ENCODE data around the gene GRB10.

Gene GRB10

GRCh38 chr7:50803359-50804337 lies 21.0 kb upstream of the GRB10 start:
- DNase-seq, result no peak

GRCh38 chr7:50801907-50802306 lies 19.2 kb upstream of the GRB10 start:
- no peak for DNase-seq

- DNase-seq, result no peak
Measured at GRCh38 chr7:50799873-50800272, 17.2 kb upstream of the GRB10 start.

GRCh38 chr7:50798126-50798525 lies 15.4 kb upstream of the GRB10 start:
- DNase-seq, result no peak

- no peak for DNase-seq
Measured at GRCh38 chr7:50795831-50796230, 13.1 kb upstream of the GRB10 start.

GRCh38 chr7:50795253-50795652 lies 12.6 kb upstream of the GRB10 start:
- peak in 1 of 2 experiments; percentile 15 for DNase-seq

GRCh38 chr7:50793947-50794570 lies 11.4 kb upstream of the GRB10 start:
- no peak for DNase-seq

- peak in 1 of 2 experiments; percentile 22 for DNase-seq
Measured at GRCh38 chr7:50793120-50793946, 10.6 kb upstream of the GRB10 start.

GRCh38 chr7:50792342-50793119 lies 9.8 kb upstream of the GRB10 start:
- peak in 1 of 2 experiments; percentile 33 for DNase-seq

GRCh38 chr7:50791938-50792341 lies 9.2 kb upstream of the GRB10 start:
- no peak for DNase-seq

- no peak for DNase-seq
Measured at GRCh38 chr7:50791363-50791937, 8.8 kb upstream of the GRB10 start.

- no peak for DNase-seq
Measured at GRCh38 chr7:50790381-50790780, 7.7 kb upstream of the GRB10 start.

GRCh38 chr7:50788382-50788781 lies 5.7 kb upstream of the GRB10 start:
- no peak for DNase-seq

- DNase-seq, result no peak
Measured at GRCh38 chr7:50787825-50788224, 5.1 kb upstream of the GRB10 start.

- DNase-seq, result no peak
Measured at GRCh38 chr7:50785346-50785745, 2.6 kb upstream of the GRB10 start.

GRCh38 chr7:50783801-50784507 lies 1.3 kb upstream of the GRB10 start:
- DNase-seq, result no peak

GRCh38 chr7:50783303-50783702 lies 607 bp upstream of the GRB10 start:
- DNase-seq, result no peak

GRCh38 chr7:50781381-50782293 lies 1.1 kb downstream of the GRB10 start:
- DNase-seq, result peak in 1 of 2 experiments; percentile 15

- DNase-seq, result no peak
Measured at GRCh38 chr7:50780436-50780835, 2.3 kb downstream of the GRB10 start.

- DNase-seq, result peak; percentile 77 to 92
Measured at GRCh38 chr7:50779427-50779826, 3.3 kb downstream of the GRB10 start.
